Breast epithelium (tissue), 3 donors: ENCODE measurements around the gene STARD13.

Source experiments
- POLR2A ChIP-seq: fragments of 450-650 bp; IDR thresholded peaks from one replicate; pipeline ENCODE4 v1.6.1; 2016; ENCODE audit warnings: antibody characterized with exemption, mild to moderate bottlenecking, moderate library complexity
- TF ChIP-seq, protein P1 (sequence below), 3 donors: fragments of 450-650 bp; IDR thresholded peaks; one replicate each; pipeline ENCODE4 v1.5.1; 2016 to 2017; ENCODE audit warnings: antibody characterized with exemption in 3 of 3, mild to moderate bottlenecking in 3 of 3, moderate library complexity in 3 of 3

DNA sequence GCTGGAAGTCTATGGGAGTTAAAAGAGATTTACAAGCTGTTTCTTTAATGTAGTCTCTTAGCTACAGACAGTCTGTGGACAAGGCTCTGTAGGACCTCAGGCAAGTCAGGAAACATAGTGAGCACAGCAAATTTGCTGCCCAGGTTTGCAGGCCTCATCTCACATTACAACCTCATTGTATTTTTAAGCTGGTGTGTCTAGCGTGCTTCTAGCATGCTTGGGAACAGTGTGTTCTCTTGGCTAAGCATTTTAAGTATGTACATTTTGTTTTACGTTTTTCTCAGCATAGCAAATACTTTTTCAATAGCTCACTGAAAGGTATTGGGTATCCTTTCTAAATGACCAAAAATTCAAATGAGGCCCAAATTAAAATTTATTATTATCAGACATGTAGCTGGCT lies 113.2 kb downstream of the STARD13 start:
- TF ChIP-seq, protein P1, sequence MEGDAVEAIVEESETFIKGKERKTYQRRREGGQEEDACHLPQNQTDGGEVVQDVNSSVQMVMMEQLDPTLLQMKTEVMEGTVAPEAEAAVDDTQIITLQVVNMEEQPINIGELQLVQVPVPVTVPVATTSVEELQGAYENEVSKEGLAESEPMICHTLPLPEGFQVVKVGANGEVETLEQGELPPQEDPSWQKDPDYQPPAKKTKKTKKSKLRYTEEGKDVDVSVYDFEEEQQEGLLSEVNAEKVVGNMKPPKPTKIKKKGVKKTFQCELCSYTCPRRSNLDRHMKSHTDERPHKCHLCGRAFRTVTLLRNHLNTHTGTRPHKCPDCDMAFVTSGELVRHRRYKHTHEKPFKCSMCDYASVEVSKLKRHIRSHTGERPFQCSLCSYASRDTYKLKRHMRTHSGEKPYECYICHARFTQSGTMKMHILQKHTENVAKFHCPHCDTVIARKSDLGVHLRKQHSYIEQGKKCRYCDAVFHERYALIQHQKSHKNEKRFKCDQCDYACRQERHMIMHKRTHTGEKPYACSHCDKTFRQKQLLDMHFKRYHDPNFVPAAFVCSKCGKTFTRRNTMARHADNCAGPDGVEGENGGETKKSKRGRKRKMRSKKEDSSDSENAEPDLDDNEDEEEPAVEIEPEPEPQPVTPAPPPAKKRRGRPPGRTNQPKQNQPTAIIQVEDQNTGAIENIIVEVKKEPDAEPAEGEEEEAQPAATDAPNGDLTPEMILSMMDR (IDR thresholded peaks at IDR 0.05): no peak
- TF ChIP-seq POLR2A: no peak
